ENCODE measurements around the gene OR2G2.

DNA sequence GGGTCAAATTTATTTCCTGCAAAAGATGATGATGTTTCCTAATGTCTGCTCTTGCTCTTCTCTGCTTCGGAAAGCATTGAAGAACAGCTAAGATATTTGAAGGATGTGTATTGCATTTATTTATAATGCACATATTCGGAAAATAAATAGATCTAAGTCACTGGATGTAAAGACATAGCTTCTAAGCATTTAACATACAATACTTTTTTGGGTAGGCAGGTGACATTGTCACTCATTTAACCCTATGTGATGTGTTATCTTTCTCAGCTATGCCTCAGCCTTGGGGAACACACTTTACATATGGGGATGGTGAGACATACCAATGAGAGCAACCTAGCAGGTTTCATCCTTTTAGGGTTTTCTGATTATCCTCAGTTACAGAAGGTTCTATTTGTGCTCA, at the start of gene OR2G2:
- TF ChIP-seq EZH2 (IDR thresholded peaks at IDR 0.05; ENCODE audit: borderline replicate concordance, low read depth, low read length, poor library complexity, severe bottlenecking) (no peak), CTCF (conservative IDR thresholded peaks at IDR 0.05; ENCODE audit: low read depth, low read length) (no peak)
